Measurements from ENCODE around the gene SH3TC1. TPM values are rescaled to one million over a fixed set of nuclear protein-coding genes. Genes with fewer than 3 reads are reported as not detected.

SH3TC1 gene
- total RNA-seq, 1 donor from 2014 or later = 12.5 TPM

DNA sequence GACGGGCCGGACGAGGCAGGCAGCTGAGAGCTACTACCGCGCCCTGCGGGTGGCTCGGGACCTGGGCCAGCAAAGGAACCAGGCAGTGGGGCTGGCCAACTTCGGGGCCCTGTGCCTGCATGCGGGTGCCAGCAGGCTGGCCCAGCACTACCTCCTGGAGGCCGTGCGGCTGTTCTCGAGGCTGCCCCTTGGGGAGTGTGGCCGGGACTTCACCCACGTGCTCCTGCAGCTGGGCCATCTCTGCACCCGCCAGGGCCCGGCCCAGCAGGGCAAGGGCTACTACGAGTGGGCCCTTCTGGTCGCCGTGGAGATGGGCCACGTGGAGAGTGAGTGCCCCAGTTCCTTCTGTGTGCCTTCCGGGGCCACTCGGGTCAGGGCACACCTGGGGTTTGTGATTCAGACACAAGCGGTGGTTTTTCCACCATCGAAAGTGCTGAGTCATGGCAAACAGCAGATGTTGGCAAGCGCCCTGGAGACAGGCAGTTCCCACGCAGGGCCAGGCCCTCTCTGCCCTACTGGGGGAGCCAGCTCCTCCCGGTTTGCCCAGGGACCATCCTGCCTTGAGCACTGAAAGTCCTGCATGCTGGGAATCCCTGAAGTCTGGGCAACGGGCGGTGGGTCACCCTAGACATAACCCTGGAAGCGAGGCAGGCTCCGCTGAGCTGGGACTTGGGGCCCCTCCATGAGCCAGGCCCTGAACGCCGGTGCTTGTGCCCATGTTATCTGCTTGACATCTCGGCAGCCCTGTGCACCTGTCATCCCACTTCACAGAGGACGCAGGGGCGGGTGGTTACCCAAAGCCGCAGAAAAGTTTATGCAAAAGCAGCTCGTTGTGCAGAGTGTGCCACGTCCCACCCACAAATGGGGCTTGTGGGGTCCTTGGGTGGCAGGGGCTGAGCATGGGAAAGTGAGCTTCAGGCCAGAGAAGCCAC lies 29.5 kb downstream of the SH3TC1 start:
- TF ChIP-seq, protein P1, sequence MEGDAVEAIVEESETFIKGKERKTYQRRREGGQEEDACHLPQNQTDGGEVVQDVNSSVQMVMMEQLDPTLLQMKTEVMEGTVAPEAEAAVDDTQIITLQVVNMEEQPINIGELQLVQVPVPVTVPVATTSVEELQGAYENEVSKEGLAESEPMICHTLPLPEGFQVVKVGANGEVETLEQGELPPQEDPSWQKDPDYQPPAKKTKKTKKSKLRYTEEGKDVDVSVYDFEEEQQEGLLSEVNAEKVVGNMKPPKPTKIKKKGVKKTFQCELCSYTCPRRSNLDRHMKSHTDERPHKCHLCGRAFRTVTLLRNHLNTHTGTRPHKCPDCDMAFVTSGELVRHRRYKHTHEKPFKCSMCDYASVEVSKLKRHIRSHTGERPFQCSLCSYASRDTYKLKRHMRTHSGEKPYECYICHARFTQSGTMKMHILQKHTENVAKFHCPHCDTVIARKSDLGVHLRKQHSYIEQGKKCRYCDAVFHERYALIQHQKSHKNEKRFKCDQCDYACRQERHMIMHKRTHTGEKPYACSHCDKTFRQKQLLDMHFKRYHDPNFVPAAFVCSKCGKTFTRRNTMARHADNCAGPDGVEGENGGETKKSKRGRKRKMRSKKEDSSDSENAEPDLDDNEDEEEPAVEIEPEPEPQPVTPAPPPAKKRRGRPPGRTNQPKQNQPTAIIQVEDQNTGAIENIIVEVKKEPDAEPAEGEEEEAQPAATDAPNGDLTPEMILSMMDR (IDR thresholded peaks at IDR 0.05; ENCODE audit: unreplicated experiment) = no peak
- Mint-ChIP-seq H3K27ac (no peak overlapping the region), H3K4me3 (ENCODE audit: low read depth) (no peak overlapping the region), H3K27me3 (no peaks in the 10 kb centered on the region), H3K9me3 (ENCODE audit: low read depth) (no peaks in the 10 kb centered on the region), H3K36me3 (ENCODE audit: insufficient read depth) (no peaks in the 10 kb centered on the region), H3K4me1 (ENCODE audit: low read depth) (peaks cover 18% of the 10 kb centered on the region)
- no peak for DNase-seq (ENCODE audit: low spot score, unreplicated experiment)

DNA sequence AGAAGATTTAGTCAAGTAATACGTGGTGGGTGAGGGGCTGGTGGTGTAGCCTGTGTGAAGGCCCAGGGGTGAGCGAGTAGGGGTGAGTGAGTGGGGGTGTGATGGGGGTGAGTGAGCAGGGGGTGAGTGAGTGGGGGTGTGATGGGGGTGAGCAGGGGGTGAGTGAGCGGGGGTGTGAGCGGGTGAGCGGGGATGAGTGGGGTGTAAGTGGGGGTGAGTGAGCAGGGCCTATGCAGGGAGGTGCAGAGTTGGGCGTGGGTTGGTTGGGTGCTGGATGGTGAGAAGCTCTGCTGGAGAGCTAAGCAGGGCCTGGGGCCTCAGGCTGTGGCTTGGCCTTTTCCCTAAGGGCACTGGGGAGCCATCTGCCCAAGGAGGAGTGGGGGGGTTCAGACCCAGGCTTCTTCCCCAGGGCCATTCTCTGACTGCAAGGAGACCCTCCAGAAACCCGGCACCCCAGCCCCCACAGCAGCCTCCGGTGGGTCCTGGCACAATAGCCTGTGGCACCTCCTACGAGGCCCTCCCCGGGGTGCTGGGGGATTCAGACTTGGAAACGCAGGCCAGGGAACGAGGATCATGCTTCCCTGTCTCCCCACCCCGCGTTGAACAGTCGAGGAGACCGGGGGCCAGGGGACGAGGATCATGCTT lies 30.4 kb downstream of the SH3TC1 start:
- no peak overlapping the region for H3K4me3 Mint-ChIP-seq (ENCODE audit: low read depth)
- no peaks in the 10 kb centered on the region for H3K27me3 Mint-ChIP-seq
- peaks cover 16% of the 10 kb centered on the region for H3K4me1 Mint-ChIP-seq (ENCODE audit: low read depth)
- DNase-seq (ENCODE audit: low spot score, unreplicated experiment) = no peak
- no peak overlapping the region for H3K27ac Mint-ChIP-seq
- H3K9me3 Mint-ChIP-seq (ENCODE audit: low read depth) = no peaks in the 10 kb centered on the region
- H3K36me3 Mint-ChIP-seq (ENCODE audit: insufficient read depth) = no peaks in the 10 kb centered on the region
- TF ChIP-seq, protein P1 (IDR thresholded peaks at IDR 0.05; ENCODE audit: unreplicated experiment) = no peak

DNA sequence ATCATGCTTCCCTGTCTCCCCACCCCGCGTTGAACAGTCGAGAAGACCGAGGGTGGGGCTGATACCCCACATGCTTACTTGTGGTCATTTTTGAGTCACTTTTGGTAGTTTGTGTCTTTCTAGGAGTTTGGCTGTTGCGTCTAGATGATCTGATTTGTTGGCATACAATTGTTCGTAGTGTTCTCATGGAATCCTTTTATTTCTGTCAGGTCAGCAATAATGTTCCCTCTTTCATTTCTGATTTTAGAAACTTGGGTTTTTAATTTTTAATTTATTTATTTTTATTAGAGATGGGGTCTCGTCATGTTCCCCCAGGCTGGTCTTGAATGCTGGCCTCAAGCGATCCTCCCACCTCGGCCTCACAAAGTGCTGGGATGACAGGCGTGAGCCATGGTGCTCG lies 30.9 kb downstream of the SH3TC1 start:
- H3K9me3 Mint-ChIP-seq (ENCODE audit: low read depth) = no peaks in the 10 kb centered on the region
- DNase-seq (ENCODE audit: low spot score, unreplicated experiment) = no peak
- no peaks in the 10 kb centered on the region for H3K27me3 Mint-ChIP-seq
- no peak overlapping the region for H3K27ac Mint-ChIP-seq
- H3K36me3 Mint-ChIP-seq (ENCODE audit: insufficient read depth) = no peaks in the 10 kb centered on the region
- TF ChIP-seq, protein P1 (IDR thresholded peaks at IDR 0.05; ENCODE audit: unreplicated experiment) = no peak
- H3K4me1 Mint-ChIP-seq (ENCODE audit: low read depth) = peaks cover 14% of the 10 kb centered on the region
- H3K4me3 Mint-ChIP-seq (ENCODE audit: low read depth) = no peak overlapping the region

DNA sequence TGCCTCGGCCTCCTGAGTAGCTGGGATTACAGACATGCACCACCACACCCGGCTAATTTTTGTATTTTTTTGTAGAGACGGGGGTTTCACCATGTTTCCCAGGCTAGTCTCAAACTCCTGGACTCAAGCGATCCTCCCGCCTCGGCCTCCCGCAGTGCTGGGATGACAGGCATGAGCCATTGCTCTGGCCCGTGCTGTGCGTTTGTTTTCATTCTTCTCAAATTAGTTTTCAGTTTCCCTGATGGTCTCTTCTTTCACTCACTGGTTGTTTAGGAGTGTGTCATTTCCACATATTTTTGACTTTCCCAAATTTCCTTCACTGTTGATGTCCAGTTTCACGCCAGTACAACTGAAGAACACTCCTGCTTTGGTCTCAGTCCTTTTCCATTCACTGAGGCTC lies 31.8 kb downstream of the SH3TC1 start:
- H3K4me1 Mint-ChIP-seq (ENCODE audit: low read depth) = peaks cover 7% of the 10 kb centered on the region
- H3K4me3 Mint-ChIP-seq (ENCODE audit: low read depth) = no peak overlapping the region
- no peak overlapping the region for H3K27ac Mint-ChIP-seq
- no peaks in the 10 kb centered on the region for H3K27me3 Mint-ChIP-seq
- H3K9me3 Mint-ChIP-seq (ENCODE audit: low read depth) = no peaks in the 10 kb centered on the region
- H3K36me3 Mint-ChIP-seq (ENCODE audit: insufficient read depth) = no peaks in the 10 kb centered on the region
- TF ChIP-seq, protein P1 (IDR thresholded peaks at IDR 0.05; ENCODE audit: unreplicated experiment) = no peak
- no peak for DNase-seq (ENCODE audit: low spot score, unreplicated experiment)

DNA sequence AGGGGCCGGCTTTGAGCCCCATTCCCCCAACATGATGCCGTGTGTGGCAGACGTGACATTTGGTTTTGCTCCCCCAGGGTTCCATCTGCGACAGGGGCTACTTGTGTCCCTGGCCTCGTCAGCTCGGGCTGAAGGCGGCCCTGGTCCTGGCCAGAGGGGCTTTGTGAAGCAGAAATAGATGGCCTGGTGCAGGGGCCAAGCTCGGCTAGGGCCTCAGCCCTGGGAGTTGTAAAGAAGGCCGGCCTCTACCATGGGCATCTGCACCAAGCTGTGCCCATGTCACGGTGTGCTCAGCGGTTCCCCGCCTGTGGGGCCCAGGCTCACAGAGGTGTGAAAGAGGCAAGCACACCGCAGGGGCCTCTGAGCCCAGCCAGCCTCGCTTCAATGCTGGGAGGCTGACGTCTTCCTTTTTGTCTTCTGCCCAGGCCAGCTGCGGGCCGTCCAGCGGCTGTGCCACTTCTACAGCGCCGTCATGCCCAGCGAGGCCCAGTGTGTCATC lies 32.5 kb downstream of the SH3TC1 start:
- Mint-ChIP-seq H3K4me3 (ENCODE audit: low read depth) (no peak overlapping the region), H3K9me3 (ENCODE audit: low read depth) (no peaks in the 10 kb centered on the region), H3K27ac (no peak overlapping the region), H3K4me1 (ENCODE audit: low read depth) (peaks cover 1% of the 10 kb centered on the region), H3K27me3 (no peaks in the 10 kb centered on the region), H3K36me3 (ENCODE audit: insufficient read depth) (no peaks in the 10 kb centered on the region)
- TF ChIP-seq, protein P1 (IDR thresholded peaks at IDR 0.05; ENCODE audit: unreplicated experiment) = no peak
- no peak for DNase-seq (ENCODE audit: low spot score, unreplicated experiment)
